HS-27A (cell line): ENCODE measurements around the gene SPRY1.

ENCODE experiments used
- DNase-seq: peaks from one replicate; pipeline ENCODE4 v3.0.0-alpha.2; 2012; ENCODE audit warnings: low read depth, missing footprints

The SPRY1 gene, protein sequence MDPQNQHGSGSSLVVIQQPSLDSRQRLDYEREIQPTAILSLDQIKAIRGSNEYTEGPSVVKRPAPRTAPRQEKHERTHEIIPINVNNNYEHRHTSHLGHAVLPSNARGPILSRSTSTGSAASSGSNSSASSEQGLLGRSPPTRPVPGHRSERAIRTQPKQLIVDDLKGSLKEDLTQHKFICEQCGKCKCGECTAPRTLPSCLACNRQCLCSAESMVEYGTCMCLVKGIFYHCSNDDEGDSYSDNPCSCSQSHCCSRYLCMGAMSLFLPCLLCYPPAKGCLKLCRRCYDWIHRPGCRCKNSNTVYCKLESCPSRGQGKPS

DNA sequence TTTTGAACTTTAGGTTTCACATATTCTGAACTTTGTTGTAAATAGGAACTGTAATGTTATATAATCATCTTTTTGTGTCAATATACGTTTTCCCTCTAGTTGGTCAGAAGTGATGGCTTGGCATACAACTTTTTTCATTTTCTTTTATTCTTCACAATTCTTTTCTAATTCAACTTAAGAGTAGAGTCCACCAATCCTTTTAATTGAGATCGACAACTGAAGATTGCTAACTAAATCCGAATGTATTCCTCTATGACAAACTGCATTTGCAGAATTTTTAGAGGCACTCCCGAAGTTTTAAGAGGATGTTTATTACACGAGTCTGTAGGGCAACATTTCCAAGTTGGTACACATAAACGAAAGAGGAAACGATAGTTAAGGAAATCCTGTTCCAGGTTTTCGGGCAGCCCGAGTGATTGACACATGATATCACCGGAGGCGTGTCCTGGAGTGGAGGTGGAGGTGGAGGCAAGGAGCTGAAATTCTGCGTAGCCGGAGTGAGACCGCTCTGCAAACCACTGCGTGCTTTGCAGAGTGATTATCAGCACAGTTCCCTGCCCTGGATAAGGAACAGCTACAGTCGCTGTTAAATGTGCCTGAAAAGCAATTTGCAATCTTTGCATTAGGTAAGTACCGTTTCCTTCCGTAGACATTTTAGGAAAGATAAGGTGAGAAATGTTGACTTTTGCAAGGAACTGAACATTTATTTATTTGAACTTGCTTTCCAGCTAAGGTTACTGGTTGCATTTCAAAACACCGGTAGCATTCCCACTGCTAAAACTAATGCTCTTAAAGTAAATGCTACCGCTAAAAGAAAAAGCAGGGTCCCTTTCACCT is at the start of gene SPRY1:
Gene SPRY1, plus strand, starts transcription at position 489 of the 837 bp plus-strand sequence. CDS start 4,797 bp downstream, outside the sequence.
- no peak for DNase-seq

DNA sequence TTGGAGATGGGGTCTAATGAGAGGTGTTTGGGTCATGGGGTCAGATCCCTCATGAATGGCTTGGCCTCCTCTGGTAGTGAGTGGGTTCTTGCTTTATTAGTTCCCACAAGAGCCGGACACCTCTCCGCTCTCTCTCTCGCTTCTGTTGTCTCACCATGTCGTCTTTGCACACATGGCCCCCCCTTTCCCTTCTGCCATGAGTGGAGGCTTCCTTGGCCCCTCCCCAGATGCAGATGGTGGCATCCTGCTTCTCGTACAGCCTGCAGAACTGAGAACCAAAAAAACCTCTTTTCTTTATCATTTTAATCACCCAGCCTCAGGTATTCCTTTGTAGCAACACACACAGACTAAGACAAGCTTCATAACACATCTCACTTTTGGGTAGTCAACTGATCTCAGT is 49.6 kb upstream of the SPRY1 start:
- DNase-seq: no peak

DNA sequence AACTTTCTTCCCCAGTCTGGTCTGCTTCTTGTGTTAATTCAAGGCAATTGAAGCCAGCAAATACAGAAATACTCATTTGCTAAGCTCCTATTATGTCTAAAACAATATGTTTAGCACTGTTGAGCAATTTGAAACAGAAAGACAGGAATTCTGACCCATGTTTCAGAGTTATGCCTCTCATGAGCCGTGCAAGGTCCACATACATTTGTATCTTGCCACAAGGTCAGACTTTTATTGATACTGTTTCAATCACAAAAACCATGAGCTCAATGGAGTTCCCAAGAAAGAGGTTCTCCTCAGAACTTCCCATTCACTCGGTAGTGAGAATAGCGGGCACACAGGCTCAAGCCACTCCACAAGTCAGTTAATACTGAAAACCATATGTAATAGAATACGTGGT is 47.6 kb upstream of the SPRY1 start:
- no peak for DNase-seq

DNA sequence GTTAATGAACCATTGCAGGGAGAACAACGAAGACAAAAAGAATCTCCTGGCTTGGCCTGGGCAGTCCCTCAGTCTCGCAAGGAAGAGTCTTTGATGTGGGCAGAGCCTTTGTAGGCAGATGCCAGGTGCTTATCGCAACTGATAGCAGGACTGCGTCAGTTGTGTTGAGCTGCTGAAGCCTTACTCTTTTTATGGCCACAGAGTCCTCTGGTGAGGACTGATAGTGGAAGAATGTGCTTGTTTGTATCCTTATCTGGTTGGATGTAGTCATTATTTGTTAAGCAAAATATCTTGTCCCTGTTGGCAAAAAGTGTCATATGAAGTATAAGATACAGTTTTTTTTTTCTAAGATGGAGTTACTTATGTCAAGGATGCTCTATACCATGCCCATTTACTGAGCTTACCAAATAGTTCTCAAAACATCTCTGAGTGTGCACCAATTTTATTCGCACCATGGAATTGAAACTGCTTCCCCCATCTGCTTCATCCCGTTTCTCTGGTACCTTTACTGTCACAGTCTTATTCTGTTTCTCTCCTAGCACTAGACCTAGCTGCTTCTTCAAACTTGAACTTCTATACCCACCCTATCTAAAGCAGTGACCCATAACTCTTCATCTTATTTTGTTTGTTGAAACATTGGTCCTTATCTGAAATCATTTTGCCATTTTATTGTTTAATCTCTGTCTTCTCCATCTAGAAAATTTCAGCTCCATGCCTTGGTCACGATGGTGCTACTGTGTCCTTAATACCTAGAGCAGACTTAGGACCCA is 47.0 kb upstream of the SPRY1 start:
- no peak for DNase-seq

DNA sequence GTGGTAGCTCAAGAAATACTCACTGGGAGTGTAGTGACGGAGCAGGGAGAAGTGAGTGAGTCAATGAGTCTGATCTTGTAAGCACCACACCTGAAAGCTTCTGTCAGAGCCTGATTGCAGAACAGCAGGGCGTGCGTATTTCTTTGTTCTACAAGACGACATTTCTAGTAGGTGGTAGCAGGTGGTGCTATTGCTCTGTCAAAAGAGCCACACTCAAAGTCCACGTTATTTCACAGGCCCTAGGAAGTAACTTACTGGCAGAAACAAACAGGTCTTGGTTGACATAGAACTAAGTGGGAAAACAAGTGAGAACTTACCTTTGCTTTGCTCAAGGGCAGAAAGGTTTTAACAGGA is 46.4 kb upstream of the SPRY1 start:
- DNase-seq: no peak

DNA sequence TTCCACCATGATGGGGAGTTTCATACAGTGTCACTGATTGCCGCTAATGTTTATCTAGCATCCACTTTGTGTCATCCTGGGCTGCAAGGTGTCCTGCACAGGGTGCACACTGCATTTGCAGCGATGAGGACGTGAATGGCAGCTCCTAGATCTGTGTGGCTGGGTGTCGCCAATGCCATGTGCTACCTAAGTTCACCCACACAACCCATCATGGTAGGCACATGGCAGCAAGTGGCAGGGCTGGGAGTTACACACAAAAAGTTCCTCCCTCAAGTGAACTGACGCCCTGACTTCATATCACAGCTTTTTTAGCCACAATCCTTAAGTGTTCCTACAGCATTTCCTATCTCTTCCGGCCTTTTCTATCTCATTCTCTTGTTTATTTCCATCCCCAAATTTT is 45.9 kb upstream of the SPRY1 start:
- DNase-seq: no peak

DNA sequence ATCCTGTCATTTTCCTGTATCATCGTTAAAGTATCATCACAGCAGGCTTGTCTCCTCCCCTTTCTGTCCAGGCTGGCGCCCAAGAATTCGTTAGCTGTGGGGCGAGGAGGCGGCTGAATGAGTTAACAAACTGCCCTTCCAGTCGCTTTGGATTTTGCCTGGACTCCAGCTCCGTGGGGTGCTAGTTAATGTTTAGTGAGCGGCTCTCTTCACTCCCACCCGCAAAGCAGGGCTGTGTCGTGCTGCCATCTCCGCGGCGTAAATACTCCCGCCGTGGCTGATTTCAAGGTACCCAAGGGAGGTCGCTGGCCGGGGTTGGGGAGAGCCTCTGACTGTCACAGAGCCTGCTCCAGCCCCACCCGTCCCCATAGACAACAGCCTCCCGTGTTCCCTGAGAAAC is 44.9 kb upstream of the SPRY1 start:
- no peak for DNase-seq

DNA sequence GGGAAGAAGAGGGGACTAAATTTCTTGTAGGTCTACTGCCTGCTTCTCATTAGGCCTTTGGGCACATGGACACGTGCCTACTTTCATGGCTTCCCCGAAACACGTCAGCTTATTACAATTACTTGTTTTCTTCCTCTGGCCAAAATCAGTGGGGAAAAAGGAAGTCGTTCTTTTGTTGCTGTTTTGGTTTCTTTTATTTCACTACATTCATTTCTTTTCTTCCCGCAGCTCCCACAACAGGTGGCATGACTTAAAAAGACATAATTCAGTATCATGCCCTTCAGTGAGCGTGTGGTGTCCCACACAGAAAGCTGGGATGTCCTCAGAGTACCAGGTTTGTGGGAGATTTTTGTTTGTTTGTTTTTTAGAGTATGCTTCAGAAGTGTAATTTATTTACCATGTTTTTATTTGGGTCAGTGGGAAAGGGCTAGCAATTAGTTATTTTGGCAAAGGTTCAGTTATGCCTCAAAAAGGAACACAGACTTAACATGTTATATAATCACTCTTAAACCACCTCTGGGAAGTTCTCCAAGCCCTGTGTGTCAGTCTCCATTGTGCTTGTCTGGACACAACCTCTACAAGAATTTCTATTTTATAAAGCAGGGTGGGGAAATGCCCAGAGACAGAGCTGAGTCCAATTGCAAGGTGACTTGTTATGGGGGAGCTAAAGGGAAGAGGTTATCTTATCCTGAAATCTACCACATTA is 44.2 kb upstream of the SPRY1 start:
- DNase-seq: no peak

DNA sequence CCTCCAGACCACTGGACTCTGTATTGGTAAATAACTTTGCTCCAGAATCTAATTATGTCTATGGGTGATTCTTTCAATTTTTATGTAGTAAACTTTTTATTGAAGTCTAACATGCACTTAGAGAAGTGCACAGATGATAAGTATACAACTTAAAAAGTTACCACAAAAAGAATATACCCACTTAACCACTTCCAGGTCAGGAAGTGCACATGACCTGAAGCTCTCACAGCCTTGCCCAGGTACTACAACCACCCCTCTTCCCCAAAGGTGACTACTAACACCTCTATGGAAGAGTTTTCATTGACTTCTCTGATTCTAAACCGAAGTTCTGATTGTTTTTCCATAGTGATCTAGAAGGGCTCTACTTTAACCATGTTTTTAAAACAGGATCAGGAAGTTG is 43.6 kb upstream of the SPRY1 start:
- DNase-seq: no peak

DNA sequence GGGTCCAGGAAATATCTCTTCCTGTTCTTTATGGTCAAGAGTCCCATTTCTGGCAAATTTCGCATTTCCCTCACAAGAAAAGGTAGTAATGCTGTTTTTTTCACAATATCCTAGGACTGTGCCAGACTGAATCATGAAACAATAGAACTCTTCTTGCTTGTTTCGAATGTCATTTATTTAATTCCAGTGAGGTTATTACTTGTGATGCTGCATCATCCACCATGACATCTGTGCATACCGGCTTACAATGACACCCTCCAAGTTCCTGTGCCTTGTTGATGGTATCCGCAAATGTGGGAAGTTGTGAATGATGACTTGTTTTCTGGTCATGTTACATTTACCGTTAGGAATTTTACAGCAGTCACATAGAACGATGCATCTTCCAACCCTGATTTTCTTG is 42.9 kb upstream of the SPRY1 start:
- no peak for DNase-seq

DNA sequence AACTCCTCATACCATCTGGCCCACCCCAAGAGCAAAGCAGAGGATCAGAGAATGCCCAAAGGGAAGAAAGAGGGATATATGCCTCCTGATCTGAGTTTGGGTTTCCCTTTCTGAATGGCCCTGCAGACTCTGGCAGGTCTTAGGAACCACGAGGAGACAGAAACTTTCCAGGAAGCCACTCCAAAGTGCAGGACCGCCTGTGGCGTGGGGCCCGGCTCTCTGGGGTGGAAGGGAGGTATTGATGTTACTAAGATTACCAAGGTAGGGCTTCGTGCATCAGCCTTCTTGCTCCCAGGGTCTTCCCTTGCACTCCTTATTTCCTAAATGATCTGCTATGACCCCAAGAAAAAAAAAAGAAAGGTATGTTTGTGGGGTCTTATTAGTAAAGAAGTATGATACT is 41.9 kb upstream of the SPRY1 start:
- no peak for DNase-seq

DNA sequence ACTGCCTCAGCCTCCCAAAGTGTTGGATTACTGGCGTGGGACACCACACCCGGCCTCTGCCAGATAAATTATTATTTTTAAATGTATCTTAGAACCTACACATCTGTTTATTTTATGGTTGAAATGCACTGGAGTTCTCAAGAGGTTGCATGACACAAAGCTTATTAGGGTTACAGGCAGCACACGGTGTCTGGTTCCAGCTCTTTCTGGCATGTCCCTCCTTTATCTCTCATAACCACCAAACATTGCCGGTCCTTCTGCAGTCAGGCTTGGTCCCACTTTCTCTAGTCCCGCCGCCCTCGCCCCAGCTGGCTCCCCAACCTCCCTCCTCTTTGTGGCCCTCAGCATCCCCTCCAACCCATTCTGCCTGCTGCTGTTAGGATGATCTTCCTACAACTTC is 39.7 kb upstream of the SPRY1 start:
- no peak for DNase-seq

DNA sequence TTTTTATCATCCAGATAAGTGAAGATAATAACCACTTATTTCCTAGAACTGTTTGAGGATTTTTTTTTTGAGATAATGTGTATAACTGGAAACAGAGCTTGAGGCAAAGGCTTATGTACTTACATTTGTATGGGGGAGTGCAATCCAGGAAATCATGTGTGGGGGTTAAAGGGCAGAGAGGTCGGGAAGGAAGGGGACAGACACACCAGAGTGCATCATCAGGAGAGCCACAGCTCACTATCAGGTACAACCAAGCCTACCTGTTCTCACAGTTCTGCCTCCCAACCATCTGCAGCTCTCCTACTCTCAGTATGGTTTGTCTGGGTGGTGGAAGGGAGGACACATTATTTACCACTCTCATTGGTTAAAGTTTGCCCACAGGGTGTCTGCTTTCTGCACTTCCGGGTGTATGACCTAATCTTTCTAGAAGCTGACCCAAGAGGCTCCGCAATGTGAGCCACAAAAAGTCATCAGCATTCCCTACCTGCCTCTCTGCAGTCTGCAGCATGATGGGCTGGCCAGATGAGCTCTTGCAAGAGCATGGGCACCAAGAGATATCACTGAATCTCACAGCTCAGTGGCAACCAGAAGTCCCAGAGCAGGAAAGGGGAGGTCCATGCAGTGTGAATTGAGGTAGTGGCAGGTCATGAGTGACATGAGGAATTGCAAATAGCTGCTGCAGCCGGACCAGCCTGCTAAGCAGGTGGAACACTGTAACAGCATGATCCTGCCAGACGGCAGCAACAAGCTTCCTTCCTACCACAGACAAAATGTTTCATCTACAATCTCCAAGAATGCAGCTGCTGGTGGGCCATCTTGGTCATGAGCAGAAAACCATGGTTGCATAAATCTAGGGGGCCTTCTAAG is 36.9 kb upstream of the SPRY1 start:
- DNase-seq: no peak

DNA sequence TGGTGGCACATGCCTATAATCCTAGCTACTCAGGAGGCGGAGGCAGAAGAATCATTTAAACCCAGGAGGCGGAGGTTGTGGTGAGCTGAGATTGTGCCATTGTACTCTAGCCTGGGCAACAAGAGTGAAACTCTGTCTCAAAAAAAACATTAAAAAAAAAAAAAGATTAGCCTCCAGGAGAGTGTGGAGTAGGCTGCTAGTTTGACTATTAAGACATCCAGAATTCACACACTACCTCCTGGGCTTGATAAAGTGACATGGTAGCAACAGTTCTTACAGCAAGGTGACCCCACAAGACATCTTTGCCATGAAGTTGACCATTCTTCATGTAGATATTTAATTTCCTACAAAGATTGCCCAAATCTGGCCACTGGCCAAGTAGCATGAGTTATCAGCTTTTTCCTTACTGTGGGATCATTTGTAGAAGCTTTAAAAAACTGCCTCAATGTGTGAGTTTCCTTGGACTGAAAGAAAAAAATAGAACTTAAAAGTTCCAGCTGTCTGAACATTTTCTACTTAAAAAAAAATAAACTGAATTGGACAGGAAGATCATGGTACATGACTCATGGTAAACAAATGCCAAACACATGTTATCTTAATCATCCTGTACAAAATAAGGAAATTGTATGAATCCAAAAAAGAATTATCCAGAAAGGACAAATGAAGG is 35.3 kb upstream of the SPRY1 start:
- peak; percentile 45 for DNase-seq

DNA sequence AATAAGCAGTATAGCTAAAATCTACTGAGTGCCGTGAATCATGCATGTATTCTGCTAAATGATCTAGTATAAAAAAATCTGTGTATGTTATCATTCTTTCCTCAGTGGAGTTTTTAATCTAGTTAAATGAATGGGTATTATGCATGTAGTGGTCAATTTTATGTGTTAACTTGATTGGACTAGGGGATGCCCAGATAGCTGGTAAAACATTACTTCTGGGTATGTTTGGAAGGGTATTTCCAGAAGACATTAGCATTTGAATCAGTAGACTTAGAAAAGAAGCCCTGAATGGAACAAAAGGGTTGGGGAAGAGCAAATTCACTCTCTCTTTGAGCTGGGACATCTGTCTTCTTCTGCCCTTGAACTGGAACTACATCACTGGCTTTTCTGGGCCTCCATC is 34.5 kb upstream of the SPRY1 start:
- no peak for DNase-seq

DNA sequence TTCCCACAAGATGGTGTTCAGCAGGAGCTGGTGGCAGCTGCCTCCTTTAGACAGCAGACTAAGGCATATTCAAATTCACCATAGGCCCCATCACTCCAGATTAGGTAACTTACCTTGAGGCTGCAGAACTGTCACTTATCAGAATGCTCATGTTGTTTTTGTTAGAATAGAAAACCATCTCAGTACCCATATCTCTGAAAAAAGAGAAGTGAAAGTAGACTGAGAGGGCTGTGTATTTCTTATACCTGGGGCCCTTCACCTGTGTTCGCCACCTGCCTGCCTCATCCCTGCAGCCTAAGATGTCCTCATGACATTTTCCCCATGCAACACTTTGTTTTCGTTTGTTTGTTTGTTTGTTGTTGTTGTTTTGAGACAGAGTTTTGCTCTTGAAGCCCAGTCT is 32.9 kb upstream of the SPRY1 start:
- no peak for DNase-seq

DNA sequence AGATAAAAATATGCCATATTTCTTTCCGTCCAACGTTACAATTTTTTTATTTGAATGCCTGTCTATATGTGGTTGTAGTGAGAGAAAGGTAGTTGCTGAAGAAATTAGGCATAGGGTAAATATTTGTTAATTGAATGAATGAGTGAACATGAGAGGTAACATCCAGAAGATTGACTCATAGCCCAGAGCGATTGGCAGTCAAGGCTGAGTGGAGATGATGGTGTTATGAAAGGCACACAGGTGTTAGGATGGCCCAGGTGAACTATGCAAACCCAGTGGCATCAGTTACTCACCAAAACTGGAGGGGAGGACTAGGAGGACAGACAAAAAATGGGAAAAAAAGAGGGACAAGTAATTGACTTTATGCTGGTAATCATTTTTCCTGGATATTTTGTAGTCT is 31.7 kb upstream of the SPRY1 start:
- DNase-seq: no peak

DNA sequence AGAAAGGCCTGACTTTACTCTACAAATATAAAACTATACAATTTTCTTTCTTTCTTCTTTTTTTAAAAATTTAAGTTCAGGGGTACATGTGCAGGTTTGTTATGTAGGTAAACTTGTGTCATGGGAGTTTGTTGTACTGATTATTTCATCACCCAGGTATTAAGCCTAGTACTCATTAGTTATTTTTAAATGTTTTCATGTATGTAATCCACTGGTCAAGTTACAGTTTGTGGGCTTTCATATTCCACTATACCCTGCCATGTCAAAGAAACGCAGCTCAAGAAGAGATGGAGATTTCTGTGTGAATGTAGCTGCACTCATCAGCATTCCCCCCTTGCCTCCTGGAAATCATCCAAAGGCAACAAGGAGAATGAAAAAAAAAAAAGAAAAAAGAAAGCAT is 31.2 kb upstream of the SPRY1 start:
- no peak for DNase-seq

DNA sequence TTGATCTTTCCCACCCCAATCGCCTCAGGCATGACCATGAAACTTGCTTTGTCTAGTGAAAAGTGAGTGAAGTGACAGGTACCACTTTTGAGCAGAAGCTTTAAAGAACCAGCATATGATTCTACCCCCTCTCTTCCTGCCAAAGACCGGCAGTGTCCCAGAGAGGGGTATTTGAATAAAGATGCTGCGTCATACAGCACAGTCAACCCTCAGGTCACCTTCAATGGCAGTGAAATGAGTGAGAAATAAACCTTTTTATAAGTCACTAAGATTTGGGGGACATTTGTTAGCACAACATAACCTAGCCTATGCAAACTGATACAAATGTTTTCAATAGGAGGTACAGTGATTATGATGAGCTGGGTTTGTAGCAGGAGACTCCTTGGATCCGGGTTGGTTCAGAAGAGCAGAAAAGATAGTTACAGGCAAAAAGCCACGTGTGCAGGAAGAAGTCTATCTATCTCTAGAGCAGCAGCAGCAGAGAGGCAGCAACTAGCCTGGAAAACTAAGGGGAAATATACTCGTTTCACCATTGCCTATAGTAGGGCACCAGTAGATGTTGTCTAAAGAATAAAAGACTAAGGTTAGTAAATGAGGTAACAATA is 30.3 kb upstream of the SPRY1 start:
- DNase-seq: no peak

DNA sequence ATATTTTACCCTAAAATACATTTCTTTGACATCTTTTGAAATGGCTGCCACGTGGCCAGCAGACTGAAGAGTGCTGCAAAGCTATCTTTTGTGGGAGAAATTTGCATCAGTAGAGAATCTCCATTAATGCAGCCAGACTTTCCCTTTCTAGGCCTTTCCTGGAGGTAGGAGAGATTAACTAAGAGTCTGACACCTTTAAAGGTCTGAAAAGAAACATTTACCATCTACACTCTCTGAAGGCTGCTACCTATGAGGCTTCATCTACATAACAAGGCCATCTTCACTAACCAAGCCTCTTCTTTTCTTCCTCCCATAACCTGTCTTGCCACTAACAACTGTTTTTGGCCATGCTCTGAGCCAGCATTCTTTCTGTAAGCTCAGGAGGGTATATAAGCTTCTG is 17.8 kb upstream of the SPRY1 start:
- DNase-seq: no peak
